A549 treated with AZD2906 at 1 μM for 4 hours (cell line): ENCODE measurements around the gene ARF3. TPM values are rescaled to one million over a fixed set of nuclear protein-coding genes. Genes with fewer than 3 reads are reported as not detected.

Experiments used
- total RNA-seq: library from RNA; stranded (reverse); fragments of 200-300 nt; extraction: Qiagen RNA extraction; gene quantifications from 5 replicates; pipeline ENCODE4 v1.2.3, GENCODE V29; 2022

Gene ARF3
- total RNA-seq, result 114 to 159 TPM (median 151 TPM) in 5 replicates

DNA sequence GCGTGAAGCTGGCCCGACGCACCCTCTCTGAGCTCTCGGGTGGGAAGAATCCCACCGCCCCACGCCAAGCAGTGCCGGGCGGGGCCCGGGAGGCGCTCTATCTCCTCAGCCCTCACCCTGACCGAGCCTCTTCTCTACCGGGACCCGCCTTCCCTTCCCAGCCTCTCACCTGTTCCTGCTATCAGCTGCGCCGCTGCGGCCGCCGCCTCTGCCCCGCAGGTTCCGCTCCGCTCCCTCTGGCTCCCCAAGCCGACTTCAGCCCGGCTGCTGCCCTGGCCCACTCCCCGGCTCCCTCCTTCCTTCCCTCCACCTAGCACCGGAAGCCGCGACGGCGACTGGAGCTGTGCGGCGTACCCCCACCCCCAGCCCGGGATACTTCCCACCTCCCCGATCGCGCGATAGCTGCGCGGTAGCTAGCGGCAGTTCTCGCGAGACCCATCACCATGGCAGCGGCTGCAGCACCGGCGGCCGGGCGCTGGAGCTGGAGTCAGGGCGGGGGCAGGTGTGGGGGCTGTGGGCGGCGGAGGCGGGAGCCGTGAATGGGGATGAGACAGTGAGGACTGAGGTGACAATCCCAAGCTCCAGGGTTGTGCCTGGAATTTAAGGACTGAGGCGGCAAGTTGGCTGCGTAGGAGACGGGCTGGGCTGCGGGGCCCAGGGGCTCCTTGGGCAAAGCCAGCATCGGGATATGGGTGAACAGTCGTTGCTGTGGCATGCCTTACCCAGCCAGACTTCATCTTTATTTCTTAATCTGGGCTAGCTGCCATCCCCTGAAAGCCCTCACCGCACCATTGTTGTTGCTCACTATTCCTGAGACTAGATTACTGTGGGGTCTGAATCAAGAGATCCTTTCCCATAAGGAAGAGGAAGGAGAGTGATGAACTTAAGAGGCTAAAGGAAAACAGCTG is at the start of gene ARF3:
TSS of gene ARF3 (minus strand) at position 347 of the 908 bp plus-strand sequence. CDS start 16,392 bp downstream, outside the sequence.

DNA sequence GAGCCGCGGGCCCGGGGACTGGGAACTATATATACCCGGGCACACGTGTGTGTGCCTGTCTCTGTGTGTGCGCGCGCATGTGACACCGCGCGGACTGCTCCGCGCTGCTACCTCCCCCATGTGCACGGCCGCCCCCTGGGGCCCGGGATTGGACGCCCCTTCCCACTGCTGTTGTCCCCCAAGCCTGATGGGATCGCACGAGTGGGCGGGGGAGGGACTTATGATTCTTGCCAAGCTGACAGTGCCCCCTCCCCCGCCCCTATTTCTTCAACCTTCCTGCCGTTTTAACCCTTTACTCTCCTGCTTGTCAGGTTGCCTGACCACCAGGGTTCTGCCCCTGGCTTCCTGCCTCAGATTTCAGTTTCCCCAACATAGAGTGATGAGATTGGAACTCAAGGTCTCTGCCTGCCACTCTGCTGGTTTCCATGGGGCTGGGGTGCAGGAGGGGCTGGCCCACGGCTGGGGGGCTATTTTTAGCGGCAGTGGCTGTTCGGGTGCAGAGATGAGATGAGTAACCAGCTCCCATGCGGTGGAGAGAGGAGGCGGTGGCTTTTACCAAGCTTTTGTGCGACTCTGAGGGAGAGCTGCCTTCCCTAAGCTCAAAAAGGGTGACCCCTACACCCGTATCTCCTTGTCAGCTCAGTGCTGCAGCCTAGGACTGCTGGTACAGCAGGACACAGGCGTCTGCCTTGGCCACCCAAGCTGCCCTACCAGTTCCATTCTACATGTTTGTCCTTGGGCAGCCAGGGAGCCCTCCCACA is 42.3 kb upstream of the ARF3 start, which contains the start of gene DDN:
TSS of gene DDN (minus strand) at position 5 of the 761 bp plus-strand sequence. CDS start 88 bp downstream, outside the sequence.

DNA sequence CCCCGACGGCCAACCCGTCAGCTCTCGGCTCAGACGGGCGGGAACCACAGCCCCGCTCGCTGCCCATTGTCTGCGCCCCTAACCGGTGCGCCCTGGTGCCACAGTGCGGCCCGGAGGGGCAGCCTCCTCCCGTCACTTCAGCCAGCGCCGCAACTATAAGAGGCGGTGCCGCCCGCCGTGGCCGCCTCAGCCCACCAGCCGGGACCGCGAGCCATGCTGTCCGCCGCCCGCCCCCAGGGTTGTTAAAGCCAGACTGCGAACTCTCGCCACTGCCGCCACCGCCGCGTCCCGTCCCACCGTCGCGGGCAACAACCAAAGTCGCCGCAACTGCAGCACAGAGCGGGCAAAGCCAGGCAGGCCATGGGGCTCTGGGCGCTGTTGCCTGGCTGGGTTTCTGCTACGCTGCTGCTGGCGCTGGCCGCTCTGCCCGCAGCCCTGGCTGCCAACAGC is 21.0 kb upstream of the ARF3 start, which contains the start of gene WNT1:
TSS of gene WNT1 (plus strand) at position 32 of the 450 bp plus-strand sequence. CDS start at position 361, 329 bp downstream.

DNA sequence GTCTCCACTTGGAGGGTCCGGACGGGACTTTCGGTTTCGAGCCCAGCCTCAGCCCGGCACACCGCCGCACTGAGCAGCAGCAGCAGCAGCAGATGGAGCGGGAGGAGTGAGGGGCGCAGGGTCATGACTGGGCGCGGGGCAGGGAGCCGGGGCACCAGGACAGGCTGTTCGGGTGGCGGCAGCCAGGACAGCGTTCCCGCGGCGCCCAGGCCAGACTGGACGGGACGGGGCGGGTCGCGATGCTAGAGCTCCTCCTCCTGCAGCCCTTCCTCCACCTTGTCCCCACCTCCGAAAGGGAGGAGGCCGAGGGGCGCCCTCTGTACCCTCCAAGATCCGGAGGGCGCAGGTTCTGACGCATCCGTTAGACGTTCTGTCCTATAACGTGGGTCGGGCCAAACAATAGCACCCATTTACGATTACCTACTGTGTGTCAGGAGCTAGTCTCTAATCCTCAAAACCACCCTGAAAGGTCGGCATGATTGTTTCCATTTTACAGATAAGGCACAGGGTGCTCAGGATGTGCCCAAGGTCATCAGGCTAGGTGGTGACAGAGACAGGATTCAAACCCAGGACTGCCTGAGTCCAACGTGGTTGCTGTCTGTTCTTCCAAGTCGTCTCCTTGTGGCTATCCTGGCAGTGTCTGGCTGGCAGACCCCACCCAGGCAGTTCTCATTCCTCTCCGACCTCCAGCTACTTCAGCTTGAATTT is 31.8 kb downstream of the ARF3 start, which contains the start of gene FKBP11:
TSS of gene FKBP11 (minus strand) at position 189 of the 708 bp plus-strand sequence. CDS start at position 125, 64 bp downstream.

Other genes with a start within 250 kb of the ARF3 start
- gene CCNT1, start 240.8 kb downstream of the ARF3 start, total RNA-seq, result 11.9 to 14.0 TPM (median 12.5 TPM) in 5 replicates
- 9.5 to 12.7 TPM (median 11.3 TPM) in 5 replicates for gene ADCY6, start 168.4 kb downstream of the ARF3 start, total RNA-seq
- 23.8 to 38.2 TPM (median 31.2 TPM) in 5 replicates for gene CACNB3, start 139.0 kb downstream of the ARF3 start, total RNA-seq
- gene DDX23, start 105.3 kb downstream of the ARF3 start, total RNA-seq, result 71.9 to 82.8 TPM (median 75.2 TPM) in 5 replicates
- 3.1 to 4.9 TPM (median 3.4 TPM) in 5 replicates for gene RND1, start 91.6 kb downstream of the ARF3 start, total RNA-seq
- 48.4 to 61.7 TPM (median 57.5 TPM) in 5 replicates for gene FKBP11, start 32.0 kb downstream of the ARF3 start, total RNA-seq
- gene WNT10B, start 14.2 kb upstream of the ARF3 start, total RNA-seq, result 1.6 to 2.3 TPM (median 1.9 TPM) in 5 replicates
- gene WNT1, start 20.8 kb upstream of the ARF3 start, total RNA-seq, result 0.09 to 0.17 TPM (median 0.13 TPM) in 5 replicates
- 0.50 to 0.82 TPM (median 0.66 TPM) in 5 replicates for gene DDN, start 41.9 kb upstream of the ARF3 start, total RNA-seq
- gene PRKAG1, start 61.3 kb upstream of the ARF3 start, total RNA-seq, result 39.8 to 43.2 TPM (median 40.2 TPM) in 5 replicates
- gene KMT2D, start 103.3 kb upstream of the ARF3 start, total RNA-seq, result 28.7 to 38.1 TPM (median 34.0 TPM) in 5 replicates
- gene RHEBL1, start 112.5 kb upstream of the ARF3 start, total RNA-seq, result 3.2 to 5.1 TPM (median 4.1 TPM) in 5 replicates
- gene DHH, start 137.3 kb upstream of the ARF3 start, total RNA-seq, result not detected in 5 replicates
- 13.1 to 18.8 TPM (median 16.6 TPM) in 5 replicates for gene LMBR1L, start 153.4 kb upstream of the ARF3 start, total RNA-seq
- 2,296 to 2,496 TPM (median 2,380 TPM) in 5 replicates for gene TUBA1B, start 173.9 kb upstream of the ARF3 start, total RNA-seq
- 195 to 252 TPM (median 234 TPM) in 5 replicates for gene TUBA1A, start 231.6 kb upstream of the ARF3 start, total RNA-seq